Measurements from ENCODE around the gene VPS54.
"Not testable (repeated sequence)": the region's sequence is repeated elsewhere in the genome, so short reads cannot be mapped to it uniquely, and the experiment has no call there.

VPS54 gene

DNA sequence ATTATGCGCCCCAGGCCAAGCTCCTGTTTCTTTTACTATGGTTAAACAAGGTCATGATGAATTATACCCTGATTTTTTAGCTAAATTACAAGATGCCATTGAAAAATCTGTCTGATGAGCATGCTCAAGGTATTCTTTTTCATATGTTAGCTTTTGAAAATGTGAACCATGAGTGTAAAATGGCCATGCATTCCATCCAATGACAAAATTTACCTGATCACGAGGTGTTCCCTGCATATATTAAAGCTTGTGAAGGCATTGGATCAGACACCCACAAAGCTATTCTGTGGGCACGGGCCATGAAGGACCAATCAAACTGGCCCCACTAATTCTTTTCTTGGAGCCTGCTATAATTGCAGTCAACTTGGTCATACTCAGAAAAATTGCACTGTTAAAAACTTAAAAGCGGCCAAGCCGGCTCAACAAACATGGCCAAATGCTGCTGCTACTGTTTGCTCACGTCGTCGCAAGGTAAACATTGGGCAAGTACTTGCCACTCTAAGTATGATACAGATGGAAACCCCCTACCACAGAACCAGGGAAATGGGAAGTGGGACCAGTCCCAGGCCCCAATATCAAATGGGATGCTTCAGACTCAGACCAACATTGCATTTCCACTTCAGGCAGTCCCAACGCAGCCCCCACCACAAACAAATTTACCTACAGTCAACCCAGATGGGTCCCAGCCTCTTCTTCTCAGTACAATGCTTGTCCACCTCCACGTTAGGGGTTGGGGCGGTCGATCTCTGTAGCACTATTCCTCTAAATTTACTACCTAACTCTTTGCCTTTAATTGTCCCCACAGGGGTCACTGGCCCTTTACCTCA lies 27.8 kb downstream of the VPS54 start:
- not testable (repeated sequence) for DNase-seq

DNA sequence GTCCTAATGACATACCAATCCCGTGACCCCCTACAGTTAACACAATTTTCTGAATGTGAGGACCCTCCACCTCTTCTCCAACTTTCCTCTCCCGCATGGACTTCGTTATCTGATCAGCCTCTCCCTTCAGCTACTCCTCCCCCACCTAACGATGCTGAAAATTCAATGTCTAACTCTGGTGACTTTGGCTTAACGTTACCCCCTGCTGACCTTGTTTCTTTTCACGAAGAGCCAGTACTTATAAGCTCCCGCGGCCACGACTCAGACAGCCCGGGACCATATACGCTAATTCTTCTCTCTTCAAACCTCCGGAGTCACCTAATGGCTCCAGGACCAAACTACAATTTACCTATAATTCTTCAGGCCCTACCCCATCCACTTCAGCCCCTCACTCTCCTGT lies 29.2 kb downstream of the VPS54 start:
- no peak for DNase-seq

- DNase-seq: not testable (repeated sequence)
Observed at GRCh38 chr2:63988842-63989436, 30.3 kb downstream of the VPS54 start.

- DNase-seq: no peak
Observed at GRCh38 chr2:63984606-63985359, 34.4 kb downstream of the VPS54 start.

- peak; percentile 51 for DNase-seq
Observed at GRCh38 chr2:63983986-63984605, 35.1 kb downstream of the VPS54 start.

- DNase-seq: no peak
Observed at GRCh38 chr2:63982335-63982734, 36.9 kb downstream of the VPS54 start.

- no peak for DNase-seq
Observed at GRCh38 chr2:63981702-63982103, 37.5 kb downstream of the VPS54 start.

- no peak for DNase-seq
Observed at GRCh38 chr2:63980794-63981193, 38.4 kb downstream of the VPS54 start.

DNA sequence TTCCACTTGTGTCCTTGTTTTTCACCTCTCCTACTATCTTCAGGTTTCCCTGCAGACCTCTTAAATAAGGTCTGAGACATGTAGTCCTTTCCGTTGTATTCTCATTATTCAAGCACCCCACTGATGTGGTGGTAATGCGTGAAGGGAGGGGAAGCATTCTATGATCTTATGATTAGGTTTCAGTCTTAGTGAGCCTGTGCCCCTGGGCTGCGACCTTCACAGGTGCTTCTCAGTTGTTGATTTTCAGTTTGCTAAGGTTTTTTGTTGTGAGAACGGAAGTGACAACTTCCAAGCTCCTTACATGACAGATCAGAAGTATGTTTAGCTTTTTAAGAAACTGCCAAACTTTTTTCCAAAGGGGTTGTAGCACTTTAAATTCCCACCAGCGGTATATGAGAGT lies 41.3 kb downstream of the VPS54 start:
- no peak for DNase-seq

DNA sequence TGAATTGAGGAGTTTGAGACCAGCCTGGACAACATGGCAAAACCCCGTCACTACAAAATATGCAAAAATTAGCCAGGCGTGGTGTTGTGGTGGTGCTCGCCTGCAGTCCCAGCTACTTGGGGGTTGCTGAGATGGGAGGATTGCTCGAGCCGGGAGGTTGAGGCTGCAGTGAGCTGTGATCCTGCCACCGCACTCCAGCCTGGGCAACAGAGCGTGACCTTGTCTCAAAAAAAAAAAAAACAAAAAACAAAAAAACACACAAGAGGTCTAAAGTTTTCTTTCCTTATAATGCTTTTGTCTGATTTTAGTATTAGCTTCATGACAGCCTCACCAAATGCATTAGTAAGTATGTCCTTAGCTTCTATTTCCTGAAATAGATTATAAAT lies 43.1 kb downstream of the VPS54 start:
- no peak for DNase-seq

DNA sequence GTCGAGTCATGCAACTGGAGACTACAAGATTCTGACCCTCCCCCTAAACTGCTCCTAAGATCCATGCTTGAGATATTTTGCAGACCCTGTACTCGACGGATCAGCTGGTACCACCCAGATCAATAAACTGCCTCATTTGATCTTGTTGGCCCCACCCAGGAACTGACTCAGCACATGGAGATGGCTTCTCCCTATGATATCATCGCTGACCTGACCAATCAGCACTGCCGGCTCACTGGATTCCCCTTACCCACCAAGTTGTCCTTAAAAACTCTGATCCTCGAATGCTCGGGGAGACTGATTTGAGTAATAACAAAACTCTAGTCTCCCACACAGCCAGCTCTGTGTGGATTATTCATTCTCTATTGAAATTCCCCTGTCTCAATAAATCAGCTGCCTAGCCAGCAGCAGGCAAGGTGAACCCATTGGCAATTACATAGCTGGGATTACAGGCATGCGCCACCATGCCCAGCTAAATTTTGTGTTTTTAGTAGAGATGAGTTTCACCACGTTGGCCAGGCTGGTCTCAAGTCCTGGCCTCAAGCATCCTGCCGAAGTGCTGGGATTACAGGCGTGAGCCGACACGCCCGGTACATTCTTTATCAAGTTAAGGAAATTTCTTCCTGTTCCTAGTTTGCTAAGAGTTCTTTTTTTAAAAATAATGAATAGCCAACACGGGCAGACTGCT lies 43.6 kb downstream of the VPS54 start:
- no peak for DNase-seq

- not testable (repeated sequence) for DNase-seq
Observed at GRCh38 chr2:63975036-63975435, 44.2 kb downstream of the VPS54 start.

- DNase-seq: no peak
Observed at GRCh38 chr2:63962186-63962585, 57.0 kb downstream of the VPS54 start.

GRCh38 chr2:63950414-63950813 lies 68.8 kb downstream of the VPS54 start:
- peak; percentile 1 for DNase-seq

DNA sequence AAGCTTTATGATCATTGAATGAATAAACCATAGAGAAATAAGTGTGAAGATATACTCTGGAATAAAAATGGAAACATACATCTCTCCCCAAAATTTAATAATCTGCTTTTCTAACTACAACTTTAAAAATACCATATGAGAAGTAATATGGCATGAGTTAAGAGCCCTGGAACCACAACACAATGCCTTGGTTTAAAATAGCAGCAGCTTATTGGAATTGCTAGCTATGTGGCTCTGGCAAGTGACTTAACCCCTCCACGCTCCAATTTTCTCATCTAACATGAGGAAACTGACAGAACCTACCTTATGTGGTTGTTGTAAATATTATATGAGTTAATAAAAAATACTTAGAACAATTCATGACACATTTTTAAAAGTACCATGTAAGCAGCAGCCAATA lies 76.4 kb downstream of the VPS54 start:
- no peak for DNase-seq

DNA sequence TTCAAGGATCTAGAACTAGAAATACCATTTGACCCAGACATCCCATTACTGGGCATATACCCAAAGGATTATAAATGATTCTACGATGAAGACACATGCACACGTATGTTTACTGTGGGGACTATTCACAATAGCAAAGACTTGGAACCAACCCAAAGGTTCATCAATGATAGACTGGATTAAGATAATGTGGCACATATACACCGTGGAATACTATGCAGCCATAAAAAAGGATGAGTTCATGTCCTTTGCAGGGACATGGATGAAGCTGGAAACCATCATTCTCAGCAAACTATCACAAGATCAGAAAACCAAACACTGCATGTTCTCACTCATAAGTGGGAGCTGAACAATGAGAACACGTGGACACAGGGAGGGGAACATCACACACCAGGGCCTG lies 87.1 kb downstream of the VPS54 start:
- not testable (repeated sequence) for DNase-seq

DNA sequence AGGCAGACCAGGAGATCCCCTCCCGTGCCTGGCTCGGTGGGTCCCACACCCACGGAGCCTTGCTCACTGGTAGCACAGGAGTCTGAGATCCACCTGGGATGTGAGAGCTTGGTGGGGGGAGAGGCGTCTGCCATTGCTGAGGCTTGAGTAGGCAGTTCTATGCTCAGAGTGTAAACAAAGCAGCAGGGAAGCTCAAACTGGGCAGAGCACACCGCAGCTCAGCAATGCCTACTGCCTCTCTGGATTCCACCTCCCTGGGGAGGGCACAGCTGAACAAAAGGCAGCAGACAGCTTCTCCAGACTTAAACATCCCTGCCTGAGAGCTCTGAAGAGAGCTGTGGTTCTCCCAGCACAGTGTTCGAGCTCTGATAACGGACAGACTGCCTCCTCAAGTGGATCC lies 92.4 kb downstream of the VPS54 start:
- peak; percentile 85 for DNase-seq

DNA sequence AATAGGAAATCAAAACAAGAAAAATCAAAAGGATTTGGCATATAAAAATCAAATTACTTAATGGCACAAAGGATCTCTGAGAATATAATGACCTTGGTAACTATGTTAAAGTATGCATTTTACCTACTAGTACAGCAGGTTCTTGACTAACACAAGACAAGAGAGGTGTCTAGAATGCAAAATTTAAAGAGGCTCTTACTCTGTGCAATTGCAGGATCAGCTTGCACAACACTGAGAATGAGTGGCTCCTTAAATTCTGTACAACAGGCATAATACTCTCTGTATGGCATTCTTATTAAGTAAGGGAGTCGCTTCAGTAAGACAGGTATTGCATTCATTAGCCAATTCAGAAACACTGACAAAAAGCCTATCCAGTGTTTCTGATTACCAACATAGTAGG lies 104.9 kb downstream of the VPS54 start:
- no peak for DNase-seq

DNA sequence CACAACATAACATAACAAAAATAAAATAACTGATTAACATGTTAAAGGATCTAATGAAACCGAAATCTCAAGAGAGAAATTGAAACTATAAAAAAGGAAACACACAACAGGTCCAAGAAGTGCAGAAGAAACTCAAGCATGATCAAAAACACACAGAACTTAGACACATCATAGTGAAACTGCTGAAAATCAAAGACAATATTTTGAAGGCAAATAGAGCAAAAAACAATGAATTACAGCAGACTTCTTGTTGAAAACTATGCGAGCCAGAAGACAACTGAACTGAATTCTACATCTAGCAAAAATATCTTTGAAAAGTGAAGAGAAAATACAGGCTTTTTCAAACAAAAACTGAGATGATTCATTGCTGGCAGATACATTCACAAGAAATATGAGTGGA lies 116.2 kb downstream of the VPS54 start:
- DNase-seq: no peak

DNA sequence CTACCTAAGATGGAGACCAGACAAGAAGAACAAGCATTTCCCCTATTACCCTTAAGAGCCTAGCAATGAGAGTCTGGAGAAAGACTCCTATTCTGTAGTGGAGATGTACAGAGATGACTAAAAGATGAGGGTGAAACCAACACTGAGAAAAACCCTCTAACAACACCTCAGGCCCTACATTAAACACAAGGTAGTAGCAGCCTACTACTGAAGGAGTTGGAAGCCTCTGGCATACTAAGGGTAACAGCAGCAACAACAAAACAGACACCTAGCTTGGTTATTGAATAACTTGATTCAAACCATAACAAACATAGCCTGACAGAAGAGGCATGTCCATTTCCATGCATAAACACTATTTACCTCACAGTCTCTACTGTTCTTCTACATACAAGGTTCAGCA lies 117.1 kb downstream of the VPS54 start:
- no peak for DNase-seq

- DNase-seq: no peak
Observed at GRCh38 chr2:63899639-63900038, 119.6 kb downstream of the VPS54 start.

- no peak for DNase-seq
Observed at GRCh38 chr2:63898839-63899238, 120.4 kb downstream of the VPS54 start.

DNA sequence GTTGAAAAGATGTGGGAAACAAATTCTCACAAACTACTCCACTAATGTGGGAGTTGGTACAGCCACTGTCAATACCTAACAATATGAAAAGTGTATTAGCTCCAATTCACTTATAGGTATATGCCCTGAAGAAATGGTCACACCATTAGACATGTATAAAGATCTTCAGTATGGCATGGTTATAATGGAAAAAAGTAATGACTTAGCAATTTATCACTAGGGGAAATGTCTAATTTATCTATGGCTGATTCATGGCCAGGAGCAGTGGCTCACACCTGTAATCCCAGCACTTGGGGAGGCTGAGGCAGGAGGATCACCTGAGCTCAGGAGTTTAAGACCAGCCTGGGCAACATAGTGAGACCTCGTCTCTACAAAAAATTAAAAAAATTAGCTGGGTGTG lies 125.1 kb downstream of the VPS54 start:
- no peak for DNase-seq
